ENCODE data around the gene FUT6. TPM values are rescaled to one million over a fixed set of nuclear protein-coding genes. Genes with fewer than 3 reads are reported as not detected.
"Not testable (repeated sequence)": the region's sequence is repeated elsewhere in the genome, so short reads cannot be mapped to it uniquely, and the experiment has no call there.

Gene FUT6
- total RNA-seq, 2 donors from 2014 or later: 3.6 to 12.2 TPM

GRCh38 chr19:5844456-5845433 lies 5.2 kb upstream of the FUT6 start:
- intact Hi-C loops (cut with DNase I): no loop called here
- TF ChIP-seq CTCF (IDR thresholded peaks at IDR 0.05): no peak
- no peak for TF ChIP-seq POLR2A (IDR thresholded peaks at IDR 0.05)
- no peaks in the 10 kb centered on the region for H3K27me3 ChIP-seq
- 80 to 83% methylated on average over 18 to 20 of the region's 24 CpGs for WGBS, 2 donors
- DNase-seq: no peak
- no peaks in the 10 kb centered on the region for H3K9me3 ChIP-seq
- H3K27ac ChIP-seq: no peak overlapping the region
- no peak for ATAC-seq
- no peak overlapping the region for H3K4me3 ChIP-seq
- H3K36me3 ChIP-seq (replicated peaks in 1 of 2; ENCODE audit: insufficient read depth in 1 of 2, low read depth in 2 of 2): no peaks in the 10 kb centered on the region
- peaks cover 7% of the 10 kb centered on the region for H3K4me1 ChIP-seq

- intact Hi-C loops (cut with DNase I): no loop called here
These were observed 3.9 kb upstream of the FUT6 start for GRCh38 chr19:5843295-5843927.

DNA sequence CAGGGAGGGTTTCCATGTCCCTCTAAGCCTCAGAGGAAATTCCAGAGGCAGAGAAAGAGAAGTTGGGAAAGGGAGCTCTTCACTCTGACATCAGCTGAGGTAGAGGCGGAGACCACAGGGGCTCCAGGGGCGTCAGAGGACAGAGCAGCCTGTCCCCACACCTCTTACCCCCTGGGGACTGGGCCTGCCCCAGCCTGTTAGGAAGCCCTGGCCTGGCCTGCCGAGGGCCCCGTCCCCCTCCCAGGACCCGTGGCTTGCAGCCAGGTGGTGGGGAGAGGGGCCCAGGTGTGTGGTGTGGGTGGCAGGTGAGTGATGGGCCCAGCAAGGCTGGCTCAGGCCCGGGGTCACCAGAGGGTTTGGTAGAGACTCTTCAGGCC lies 2.2 kb upstream of the FUT6 start:
- Histone ChIP-seq H3K27ac (peak overlapping the region in 1 of 4 donors; percentile 9), H3K4me1 (peaks cover 14% of the 10 kb centered on the region)
- H3K27me3 ChIP-seq; intact Hi-C loops (cut with DNase I); H3K36me3 ChIP-seq (replicated peaks in 1 of 2; ENCODE audit: insufficient read depth in 1 of 2, low read depth in 2 of 2); H3K4me3 ChIP-seq; ATAC-seq; H3K9me3 ChIP-seq; DNase-seq: not testable (repeated sequence)
- WGBS, 2 donors: 44 to 59% methylated on average over 3 to 5 of the region's 6 CpGs

More at GRCh38 chr19:5843295-5843927, 3.9 kb upstream of the FUT6 start:
- Histone ChIP-seq H3K4me1 (peaks cover 10% of the 10 kb centered on the region), H3K36me3 (replicated peaks in 1 of 2; ENCODE audit: insufficient read depth in 1 of 2, low read depth in 2 of 2) (no peaks in the 10 kb centered on the region), H3K4me3 (no peak overlapping the region), H3K27me3 (no peaks in the 10 kb centered on the region), H3K27ac (no peak overlapping the region), H3K9me3 (no peaks in the 10 kb centered on the region)
- no peak for TF ChIP-seq CTCF (IDR thresholded peaks at IDR 0.05)
- TF ChIP-seq POLR2A (IDR thresholded peaks at IDR 0.05): no peak
- DNase-seq (no peak), ATAC-seq (no peak)
- 85 to 89% methylated on average over 6 to 14 of the region's 21 CpGs for WGBS, 2 donors

GRCh38 chr19:5838353-5839064 lies 993 bp downstream of the FUT6 start:
- Histone ChIP-seq H3K4me3 (no peak overlapping the region), H3K4me1 (peaks cover 9% of the 10 kb centered on the region), H3K9me3 (no peaks in the 10 kb centered on the region), H3K27me3 (no peaks in the 10 kb centered on the region), H3K27ac (peak overlapping the region in 3 of 4 donors; percentile 60 to 82 (median 73)), H3K36me3 (replicated peaks in 1 of 2; ENCODE audit: insufficient read depth in 1 of 2, low read depth in 2 of 2) (no peaks in the 10 kb centered on the region)
- peak; percentile 62 for ATAC-seq
- WGBS, 2 donors: 46 to 66% methylated on average over 15 to 20 of the region's 20 CpGs
- DNase-seq: no peak
- intact Hi-C loops (cut with DNase I): no loop called here
- peak in 1 of 3 donors; percentile 10 for TF ChIP-seq POLR2A (IDR thresholded peaks at IDR 0.05)
- TF ChIP-seq CTCF (IDR thresholded peaks at IDR 0.05): no peak
